Esophagus squamous epithelium (tissue), 5 donors: ENCODE data around the gene CHSY3. TPM values are rescaled to one million over a fixed set of nuclear protein-coding genes. Genes with fewer than 3 reads are reported as not detected.

Source experiments
- DNase-seq: peaks from one replicate; lab custom pipeline; 2025; lab: John Stamatoyannopoulos, UW
- H3K27ac ChIP-seq, 4 donors: fragments of 200-600 bp; sonication (generic); one replicate each; pipeline ENCODE4 v1.5.1; 2016 to 2019; ENCODE audit warnings: mild to moderate bottlenecking in 1 of 4
- H3K27me3 ChIP-seq, 4 donors: fragments of 200-600 bp; sonication (generic); 1 replicate in 3 of 4; 2 replicates in 1 of 4; pipeline versions ENCODE4 v1.5.1 to v1.6.0; 2017 to 2021; ENCODE audit warnings: antibody characterized with exemption in 1 of 4
- H3K36me3 ChIP-seq, 3 donors: fragments of 200-600 bp; sonication (generic); one replicate each; pipeline ENCODE4 v1.5.1; 2016 to 2019
- H3K4me1 ChIP-seq, 3 donors: fragments of 200-600 bp; sonication (generic); one replicate each; pipeline ENCODE4 v1.5.1; 2017 to 2019
- H3K4me3 ChIP-seq, 4 donors: fragments of 200-600 bp; sonication (generic); 1 replicate in 3 of 4; 2 replicates in 1 of 4; pipeline ENCODE4 v1.5.1; 2016 to 2019; ENCODE audit warnings: mild to moderate bottlenecking in 2 of 4, moderate library complexity in 1 of 4
- H3K9me3 ChIP-seq, 3 donors: fragments of 200-600 bp; sonication (generic); one replicate each; pipeline ENCODE4 v1.5.1; 2016 to 2019
- POLR2A ChIP-seq, 4 donors: fragments of 450-650 bp; IDR thresholded peaks; one replicate each; pipeline ENCODE4 v1.6.1; 2017; ENCODE audit warnings: antibody characterized with exemption in 4 of 4, mild to moderate bottlenecking in 4 of 4, moderate library complexity in 3 of 4
- WGBS, 2 donors: methylation state at CpG; one replicate each; pipeline ENCODE4 v1.1.5; 2018; 5-methylcytosine and 5-hydroxymethylcytosine counted together
- intact Hi-C: fragments of 100-400 bp; cut with DNase I; formaldehyde crosslinking; loops from one replicate; pipeline ENCODE4 v1.15.0; 2022
- total RNA-seq, 4 donors: library from RNA; depleted of rRNA; stranded (reverse); fragments of >200 nt; gene quantifications; one replicate each; pipeline ENCODE4 v1.1.0, GENCODE V29; 2016
- TF ChIP-seq, protein P1 (sequence below), 6 experiments: fragments of 450-650 bp in 4 of 6; fragments of 200-600 bp in 2 of 6; sonication (generic) in 2 of 6; IDR thresholded peaks; one replicate each; pipeline ENCODE4 v1.5.1; 2016 to 2019; ENCODE audit warnings: antibody characterized with exemption in 6 of 6, mild to moderate bottlenecking in 4 of 6, moderate library complexity in 4 of 6
- donor health status: DM: yes; HTN: yes; CAD: no.

Gene CHSY3
- total RNA-seq, 4 donors from 2014 or later, result 0.70 to 2.3 (median 1.3) TPM; not detected in 1

DNA sequence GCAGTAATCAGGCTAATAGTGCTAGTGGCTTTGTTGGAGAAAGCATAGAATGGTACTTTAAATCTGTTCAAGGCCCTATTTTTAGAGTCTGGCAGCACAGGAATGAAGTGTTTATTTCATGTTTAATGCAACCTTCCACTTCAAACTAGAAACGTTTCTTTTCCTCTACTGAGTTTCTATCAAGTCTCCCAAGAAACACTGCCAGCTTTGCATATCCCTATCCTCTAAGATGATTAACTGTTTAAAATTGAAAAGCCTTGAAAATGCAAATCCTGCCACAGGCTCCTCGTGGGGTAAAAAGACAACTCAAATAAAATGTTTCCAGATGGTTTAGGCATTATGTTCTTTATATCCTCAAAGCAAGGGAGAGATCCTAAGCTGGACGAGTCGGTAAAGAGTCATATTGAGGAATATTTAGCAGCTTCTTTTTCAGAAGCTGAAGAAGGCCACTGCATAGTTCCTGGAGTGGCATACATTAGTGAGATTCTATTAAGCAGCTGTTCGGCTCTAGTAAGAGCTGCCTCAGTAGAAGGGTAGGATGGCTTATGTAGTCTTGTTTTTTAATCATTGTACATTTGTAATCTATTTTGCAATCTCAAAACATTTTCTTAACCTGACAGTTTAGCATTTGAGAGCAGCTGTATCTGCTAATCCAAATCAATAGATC lies 251.2 kb downstream of the CHSY3 start:
- Histone ChIP-seq H3K36me3 (no peaks in the 10 kb centered on the region), H3K27me3 (no peaks in the 10 kb centered on the region), H3K4me3 (no peak overlapping the region), H3K4me1 (peaks cover 0 to 15% (median 0%) of the 10 kb centered on the region in 3 donors), H3K27ac (no peak overlapping the region), H3K9me3 (no peaks in the 10 kb centered on the region)
- 43 to 48% methylated on average over 5 of the region's 5 CpGs for WGBS, 2 donors
- intact Hi-C loops, result no loop called here
- TF ChIP-seq POLR2A (IDR thresholded peaks at IDR 0.05), result no peak
- TF ChIP-seq, protein P1, sequence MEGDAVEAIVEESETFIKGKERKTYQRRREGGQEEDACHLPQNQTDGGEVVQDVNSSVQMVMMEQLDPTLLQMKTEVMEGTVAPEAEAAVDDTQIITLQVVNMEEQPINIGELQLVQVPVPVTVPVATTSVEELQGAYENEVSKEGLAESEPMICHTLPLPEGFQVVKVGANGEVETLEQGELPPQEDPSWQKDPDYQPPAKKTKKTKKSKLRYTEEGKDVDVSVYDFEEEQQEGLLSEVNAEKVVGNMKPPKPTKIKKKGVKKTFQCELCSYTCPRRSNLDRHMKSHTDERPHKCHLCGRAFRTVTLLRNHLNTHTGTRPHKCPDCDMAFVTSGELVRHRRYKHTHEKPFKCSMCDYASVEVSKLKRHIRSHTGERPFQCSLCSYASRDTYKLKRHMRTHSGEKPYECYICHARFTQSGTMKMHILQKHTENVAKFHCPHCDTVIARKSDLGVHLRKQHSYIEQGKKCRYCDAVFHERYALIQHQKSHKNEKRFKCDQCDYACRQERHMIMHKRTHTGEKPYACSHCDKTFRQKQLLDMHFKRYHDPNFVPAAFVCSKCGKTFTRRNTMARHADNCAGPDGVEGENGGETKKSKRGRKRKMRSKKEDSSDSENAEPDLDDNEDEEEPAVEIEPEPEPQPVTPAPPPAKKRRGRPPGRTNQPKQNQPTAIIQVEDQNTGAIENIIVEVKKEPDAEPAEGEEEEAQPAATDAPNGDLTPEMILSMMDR (IDR thresholded peaks at IDR 0.05), result no peak
- no peak for DNase-seq

DNA sequence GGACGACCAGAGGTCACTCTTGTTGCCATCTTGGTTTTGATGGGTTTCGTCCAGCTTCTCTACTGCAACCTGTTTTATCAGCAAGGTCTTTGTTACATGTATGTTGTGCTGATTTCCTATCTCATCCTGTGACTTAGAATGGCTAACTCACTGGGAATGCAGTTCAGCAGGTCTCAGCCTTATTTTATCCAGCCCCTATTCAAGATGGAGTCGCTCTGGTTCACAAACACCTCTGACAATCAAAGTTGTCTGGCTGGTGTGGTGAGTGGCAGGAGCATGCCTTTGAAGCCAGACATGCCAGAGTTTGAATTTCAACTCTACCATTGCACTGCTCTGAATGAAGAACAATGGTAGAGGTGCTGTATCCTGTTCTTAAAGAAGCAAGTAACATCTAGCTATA lies 253.8 kb downstream of the CHSY3 start:
- intact Hi-C loops, result no loop called here
- DNase-seq, result no peak
- no peaks in the 10 kb centered on the region for H3K27me3 ChIP-seq
- H3K9me3 ChIP-seq, result no peaks in the 10 kb centered on the region
- 56 to 65% methylated on average over 2 to 3 of the region's 3 CpGs for WGBS, 2 donors
- H3K4me1 ChIP-seq, result peaks cover 0 to 4% (median 0%) of the 10 kb centered on the region in 3 donors
- no peak overlapping the region for H3K27ac ChIP-seq
- no peaks in the 10 kb centered on the region for H3K36me3 ChIP-seq
- H3K4me3 ChIP-seq, result no peak overlapping the region
- TF ChIP-seq, protein P1 (IDR thresholded peaks at IDR 0.05), result no peak
- no peak for TF ChIP-seq POLR2A (IDR thresholded peaks at IDR 0.05)

DNA sequence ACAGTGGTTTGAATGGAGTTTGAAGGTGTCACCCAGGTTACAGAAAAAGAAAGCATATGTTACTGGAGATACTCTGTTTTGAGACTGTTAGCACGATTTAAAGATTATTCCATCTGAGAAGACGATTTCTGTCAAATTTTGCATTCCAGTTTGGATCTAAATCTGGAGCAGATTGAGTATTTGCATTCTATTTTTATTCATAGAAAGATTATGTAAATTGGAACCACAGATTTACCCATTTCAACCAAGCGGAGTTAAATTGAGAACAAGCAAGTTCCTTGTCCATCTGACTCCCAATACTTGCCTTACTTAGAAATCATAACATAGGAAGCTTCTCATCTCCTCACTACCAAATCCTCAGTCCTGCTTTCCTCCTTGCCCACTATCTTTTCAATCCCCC lies 255.7 kb downstream of the CHSY3 start:
- Histone ChIP-seq H3K27ac (no peak overlapping the region), H3K36me3 (no peaks in the 10 kb centered on the region), H3K27me3 (no peaks in the 10 kb centered on the region), H3K4me1 (peaks cover 0 to 3% (median 0%) of the 10 kb centered on the region in 3 donors), H3K4me3 (no peak overlapping the region), H3K9me3 (no peaks in the 10 kb centered on the region)
- intact Hi-C loops, result no loop called here
- no peak for DNase-seq
- WGBS, 2 donors, result 81 to 88% methylated on average over 3 of the region's 3 CpGs
- no peak for TF ChIP-seq POLR2A (IDR thresholded peaks at IDR 0.05)
- TF ChIP-seq, protein P1 (IDR thresholded peaks at IDR 0.05), result no peak

DNA sequence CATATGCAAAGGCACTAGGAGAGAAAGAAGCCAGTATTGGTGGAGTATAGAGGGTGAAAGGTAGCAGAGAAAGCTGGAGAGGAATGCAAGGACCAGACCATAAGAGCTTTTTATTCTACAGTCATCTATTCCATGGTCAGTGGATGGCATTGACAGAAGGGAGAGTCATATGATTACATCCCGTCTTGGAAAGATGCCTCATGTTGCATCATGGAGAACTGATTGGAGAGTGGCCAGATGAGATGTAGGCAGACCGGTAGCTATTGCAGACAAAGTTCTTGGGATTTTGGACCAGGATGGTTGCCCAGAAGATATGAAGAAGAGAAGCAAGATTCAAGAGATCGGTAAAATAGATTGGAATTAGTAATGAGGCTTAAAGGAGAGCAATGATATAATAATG lies 260.7 kb downstream of the CHSY3 start:
- Histone ChIP-seq H3K4me1 (peaks cover 0 to 2% (median 0%) of the 10 kb centered on the region in 3 donors), H3K4me3 (no peak overlapping the region), H3K27me3 (no peaks in the 10 kb centered on the region), H3K36me3 (no peaks in the 10 kb centered on the region), H3K9me3 (no peaks in the 10 kb centered on the region), H3K27ac (no peak overlapping the region)
- DNase-seq, result no peak
- no peak for TF ChIP-seq POLR2A (IDR thresholded peaks at IDR 0.05)
- TF ChIP-seq, protein P1 (IDR thresholded peaks at IDR 0.05), result no peak
- intact Hi-C loops, result no loop called here
- 68 to 72% methylated on average over 3 of the region's 3 CpGs for WGBS, 2 donors

DNA sequence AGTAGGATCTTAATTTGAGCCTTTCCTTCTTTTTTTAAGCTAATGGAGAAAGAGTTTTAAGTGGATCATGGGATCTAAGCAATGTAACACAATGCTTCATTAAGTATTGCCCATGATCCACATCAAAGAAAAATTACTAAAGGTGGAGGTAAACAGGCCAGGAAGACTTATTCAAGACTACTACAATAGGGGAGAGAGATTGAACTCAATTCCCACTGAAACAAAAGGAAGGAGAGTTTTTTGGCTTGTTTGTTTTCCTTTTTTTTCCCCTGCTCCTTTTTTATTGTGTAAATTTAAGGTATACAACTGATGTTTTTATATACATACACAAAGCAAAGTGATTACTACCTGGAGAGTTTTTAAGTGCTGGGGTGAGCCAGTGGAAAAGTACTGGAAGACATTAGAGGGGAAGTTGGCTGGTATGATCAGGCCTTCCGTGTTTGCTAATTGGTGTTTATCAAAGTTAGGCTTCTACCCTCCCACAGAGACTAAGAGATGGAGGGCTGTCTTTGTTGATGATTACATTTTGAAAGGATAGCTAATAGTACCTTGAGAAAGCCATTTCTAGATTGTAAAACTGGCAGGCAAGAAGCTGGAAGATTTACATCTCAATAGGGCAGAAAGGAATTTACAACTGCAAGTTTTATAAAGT lies 262.7 kb downstream of the CHSY3 start:
- no peak overlapping the region for H3K27ac ChIP-seq
- no peaks in the 10 kb centered on the region for H3K27me3 ChIP-seq
- peaks cover 0 to 2% (median 0%) of the 10 kb centered on the region in 3 donors for H3K4me1 ChIP-seq
- no peaks in the 10 kb centered on the region for H3K36me3 ChIP-seq
- TF ChIP-seq, protein P1 (IDR thresholded peaks at IDR 0.05), result no peak
- TF ChIP-seq POLR2A (IDR thresholded peaks at IDR 0.05), result no peak
- intact Hi-C loops, result no loop called here
- DNase-seq, result no peak
- WGBS, 2 donors, result 40 to 79% methylated on average over 1 of the region's 1 CpG
- H3K4me3 ChIP-seq, result no peak overlapping the region
- H3K9me3 ChIP-seq, result no peaks in the 10 kb centered on the region
